ENCODE results near the gene ATG7.

ATG7 gene

DNA sequence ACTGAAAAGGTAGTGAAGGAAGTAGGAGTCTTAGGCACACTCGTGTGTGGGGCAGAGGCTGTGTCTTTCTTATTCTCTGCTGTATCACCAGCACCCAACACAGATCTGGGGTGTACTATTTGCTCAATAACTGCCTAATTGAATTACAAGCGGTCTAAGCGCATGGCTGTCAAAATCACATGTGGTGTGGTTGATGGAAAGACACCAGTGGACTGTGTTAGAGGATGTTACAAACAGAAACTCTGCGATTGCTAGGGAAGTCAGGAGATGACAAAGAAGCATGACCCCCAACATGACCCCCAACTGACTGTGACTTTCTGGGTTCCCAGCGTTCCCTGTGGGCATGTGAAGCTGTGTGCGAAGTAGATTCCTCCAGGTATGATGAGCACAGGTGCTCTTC lies 32.0 kb downstream of the ATG7 start:
- no peak overlapping the region for H3K27ac ChIP-seq (ENCODE audit: low read length)
- no peaks in the 10 kb centered on the region for H3K9me3 ChIP-seq (replicated peaks; ENCODE audit: insufficient read depth, low read length)
- TF ChIP-seq EZH2 (optimal IDR thresholded peaks at IDR 0.05; ENCODE audit: low read depth, low read length) (no peak), EZH2phosphoT487 (IDR thresholded peaks at IDR 0.05; ENCODE audit: low read length) (no peak)
- TF ChIP-seq, protein P1, sequence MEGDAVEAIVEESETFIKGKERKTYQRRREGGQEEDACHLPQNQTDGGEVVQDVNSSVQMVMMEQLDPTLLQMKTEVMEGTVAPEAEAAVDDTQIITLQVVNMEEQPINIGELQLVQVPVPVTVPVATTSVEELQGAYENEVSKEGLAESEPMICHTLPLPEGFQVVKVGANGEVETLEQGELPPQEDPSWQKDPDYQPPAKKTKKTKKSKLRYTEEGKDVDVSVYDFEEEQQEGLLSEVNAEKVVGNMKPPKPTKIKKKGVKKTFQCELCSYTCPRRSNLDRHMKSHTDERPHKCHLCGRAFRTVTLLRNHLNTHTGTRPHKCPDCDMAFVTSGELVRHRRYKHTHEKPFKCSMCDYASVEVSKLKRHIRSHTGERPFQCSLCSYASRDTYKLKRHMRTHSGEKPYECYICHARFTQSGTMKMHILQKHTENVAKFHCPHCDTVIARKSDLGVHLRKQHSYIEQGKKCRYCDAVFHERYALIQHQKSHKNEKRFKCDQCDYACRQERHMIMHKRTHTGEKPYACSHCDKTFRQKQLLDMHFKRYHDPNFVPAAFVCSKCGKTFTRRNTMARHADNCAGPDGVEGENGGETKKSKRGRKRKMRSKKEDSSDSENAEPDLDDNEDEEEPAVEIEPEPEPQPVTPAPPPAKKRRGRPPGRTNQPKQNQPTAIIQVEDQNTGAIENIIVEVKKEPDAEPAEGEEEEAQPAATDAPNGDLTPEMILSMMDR (IDR thresholded peaks at IDR 0.05; ENCODE audit: low read length): no peak
- no peak for DNase-seq
- H4K20me1 ChIP-seq (ENCODE audit: insufficient read depth, low read length): no peaks in the 10 kb centered on the region
- peaks cover 35% of the 10 kb centered on the region for H3F3A ChIP-seq (ENCODE audit: insufficient read depth, low read length)
- peaks cover 13% of the 10 kb centered on the region for H3K36me3 ChIP-seq (replicated peaks; ENCODE audit: insufficient read depth, low read length)
- H3K9ac ChIP-seq (ENCODE audit: low read length): no peak overlapping the region
- H3K4me1 ChIP-seq (ENCODE audit: low read length): peaks cover 53% of the 10 kb centered on the region
- no peak overlapping the region for H2AFZ ChIP-seq (ENCODE audit: low read length)
- H3K79me2 ChIP-seq (ENCODE audit: low read length): no peaks in the 10 kb centered on the region
- H3K9me2 ChIP-seq (replicated peaks; ENCODE audit: insufficient read depth, low read length): no peaks in the 10 kb centered on the region
- no peaks in the 10 kb centered on the region for H3K27me3 ChIP-seq (replicated peaks; ENCODE audit: insufficient read depth, low read length)
- no peak overlapping the region for H3K4me2 ChIP-seq (ENCODE audit: low read depth, low read length)
- H3K4me3 ChIP-seq (ENCODE audit: low read length): no peak overlapping the region

DNA sequence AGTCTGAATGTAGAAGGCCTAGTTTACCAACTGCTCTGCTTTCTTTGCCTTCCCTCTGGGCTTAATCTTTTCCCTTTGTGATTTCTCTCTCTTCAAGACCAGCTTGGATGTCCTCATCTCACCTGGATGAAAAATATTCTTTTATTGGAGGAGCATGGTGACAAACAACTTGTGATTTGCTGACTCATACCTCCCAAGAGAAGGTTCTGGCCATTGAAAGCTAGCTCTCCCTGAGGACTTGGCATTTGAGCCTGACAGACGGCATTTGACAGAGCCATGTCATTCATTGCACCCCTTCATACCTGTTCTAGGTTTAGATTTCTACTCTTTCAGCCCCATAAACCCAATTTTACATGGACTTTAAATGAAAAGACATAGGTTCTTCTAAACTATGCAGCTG lies 33.3 kb downstream of the ATG7 start:
- Histone ChIP-seq H4K20me1 (ENCODE audit: insufficient read depth, low read length) (no peaks in the 10 kb centered on the region), H3K9ac (ENCODE audit: low read length) (0 out of 2 replicates have a peak overlapping the region, but pooled peaks have one; percentile 28), H3K27me3 (replicated peaks; ENCODE audit: insufficient read depth, low read length) (no peaks in the 10 kb centered on the region), H3K36me3 (replicated peaks; ENCODE audit: insufficient read depth, low read length) (peaks cover 16% of the 10 kb centered on the region), H3K9me3 (replicated peaks; ENCODE audit: insufficient read depth, low read length) (no peaks in the 10 kb centered on the region), H3K9me2 (replicated peaks; ENCODE audit: insufficient read depth, low read length) (no peaks in the 10 kb centered on the region), H3F3A (ENCODE audit: insufficient read depth, low read length) (peaks cover 30% of the 10 kb centered on the region), H3K27ac (ENCODE audit: low read length) (peak overlapping the region; percentile 71; the same call in 1 of the 2 replicates), H3K4me1 (ENCODE audit: low read length) (peaks cover 48% of the 10 kb centered on the region), H3K4me2 (ENCODE audit: low read depth, low read length) (peak overlapping the region; percentile 38; the same call in 1 of the 2 replicates), H3K79me2 (ENCODE audit: low read length) (no peaks in the 10 kb centered on the region), H3K4me3 (ENCODE audit: low read length) (no peak overlapping the region), H2AFZ (ENCODE audit: low read length) (no peak overlapping the region)
- no peak for DNase-seq
- TF ChIP-seq EZH2 (optimal IDR thresholded peaks at IDR 0.05; ENCODE audit: low read depth, low read length) (no peak), EZH2phosphoT487 (IDR thresholded peaks at IDR 0.05; ENCODE audit: low read length) (no peak)
- TF ChIP-seq, protein P1 (IDR thresholded peaks at IDR 0.05; ENCODE audit: low read length): no peak

DNA sequence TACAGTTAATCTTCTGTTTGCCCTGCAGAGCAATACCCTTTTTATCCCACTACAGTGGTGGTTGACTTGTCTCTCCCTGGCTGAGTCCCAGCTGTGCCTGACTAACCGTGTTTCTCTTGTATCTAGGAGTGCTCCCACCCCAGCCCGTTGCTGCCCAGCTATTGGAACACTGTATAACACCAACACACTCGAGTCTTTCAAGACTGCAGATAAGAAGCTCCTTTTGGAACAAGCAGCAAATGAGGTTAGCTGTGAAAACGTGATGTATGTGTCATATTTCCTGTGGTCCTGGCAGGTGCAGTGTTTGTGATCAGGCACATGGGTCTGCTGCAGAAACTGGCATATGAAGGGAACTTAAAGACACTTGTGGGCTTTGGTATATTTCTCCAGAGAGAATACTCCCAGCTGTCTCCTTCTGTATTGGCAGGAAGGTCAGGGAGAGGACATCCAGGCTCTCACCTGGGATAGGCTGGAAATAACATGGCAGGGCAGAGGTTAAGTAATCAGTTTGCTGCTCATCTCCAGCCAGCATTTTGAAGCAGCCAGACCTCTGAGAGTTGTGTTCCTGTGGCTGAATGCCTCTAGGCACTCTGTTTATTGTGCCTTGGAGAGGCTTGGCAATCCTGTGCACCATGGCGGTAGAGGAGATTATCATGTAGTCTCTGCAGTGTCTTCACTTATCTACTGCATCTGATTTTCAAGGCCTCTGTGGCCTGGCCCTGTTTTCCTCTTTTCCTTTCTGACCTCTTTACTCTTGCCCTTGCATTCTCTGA lies 34.8 kb downstream of the ATG7 start:
- H4K20me1 ChIP-seq (ENCODE audit: insufficient read depth, low read length): no peaks in the 10 kb centered on the region
- no peak overlapping the region for H2AFZ ChIP-seq (ENCODE audit: low read length)
- no peak for TF ChIP-seq EZH2phosphoT487 (IDR thresholded peaks at IDR 0.05; ENCODE audit: low read length)
- TF ChIP-seq, protein P1 (IDR thresholded peaks at IDR 0.05; ENCODE audit: low read length): no peak
- TF ChIP-seq EZH2 (optimal IDR thresholded peaks at IDR 0.05; ENCODE audit: low read depth, low read length): no peak
- no peak overlapping the region for H3K4me3 ChIP-seq (ENCODE audit: low read length)
- no peaks in the 10 kb centered on the region for H3K27me3 ChIP-seq (replicated peaks; ENCODE audit: insufficient read depth, low read length)
- H3K9ac ChIP-seq (ENCODE audit: low read length): peak overlapping the region; percentile 28; the same call in 1 of the 2 replicates
- H3K36me3 ChIP-seq (replicated peaks; ENCODE audit: insufficient read depth, low read length): peaks cover 16% of the 10 kb centered on the region
- no peaks in the 10 kb centered on the region for H3K9me3 ChIP-seq (replicated peaks; ENCODE audit: insufficient read depth, low read length)
- peak overlapping the region; percentile 38 for H3K4me2 ChIP-seq (ENCODE audit: low read depth, low read length)
- H3K4me1 ChIP-seq (ENCODE audit: low read length): peaks cover 41% of the 10 kb centered on the region
- H3K79me2 ChIP-seq (ENCODE audit: low read length): no peaks in the 10 kb centered on the region
- peak; percentile 82 for DNase-seq
- H3K9me2 ChIP-seq (replicated peaks; ENCODE audit: insufficient read depth, low read length): no peaks in the 10 kb centered on the region
- H3F3A ChIP-seq (ENCODE audit: insufficient read depth, low read length): peaks cover 18% of the 10 kb centered on the region
- H3K27ac ChIP-seq (ENCODE audit: low read length): peak overlapping the region; percentile 71

Data from MM.1S (cell line).